ENCODE data around the gene HIF1AN.
"Not testable (repeated sequence)": the region's sequence is repeated elsewhere in the genome, so short reads cannot be mapped to it uniquely, and the experiment has no call there.

HIF1AN gene

DNA sequence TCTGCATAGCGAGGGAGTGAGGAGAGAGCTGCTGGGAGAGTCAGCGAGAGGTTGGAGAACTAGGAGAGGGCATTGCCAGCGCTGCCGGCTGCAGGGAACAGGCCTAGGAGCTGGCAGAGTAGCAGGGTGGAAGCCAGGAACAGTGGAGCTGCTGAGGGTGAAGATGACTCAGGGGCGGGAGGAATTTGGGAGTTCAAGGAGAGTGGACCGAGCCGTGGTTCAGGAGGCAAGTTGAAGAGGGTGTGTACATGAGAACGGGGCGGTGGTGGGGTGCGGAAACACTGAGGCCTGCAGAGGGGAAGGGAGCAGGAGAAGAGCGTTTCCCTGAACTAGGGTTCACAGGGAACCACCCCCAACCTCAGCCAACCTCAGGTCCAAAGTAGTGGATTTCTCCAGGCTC, 31.5 kb downstream of the HIF1AN start:
- no peak for DNase-seq

DNA sequence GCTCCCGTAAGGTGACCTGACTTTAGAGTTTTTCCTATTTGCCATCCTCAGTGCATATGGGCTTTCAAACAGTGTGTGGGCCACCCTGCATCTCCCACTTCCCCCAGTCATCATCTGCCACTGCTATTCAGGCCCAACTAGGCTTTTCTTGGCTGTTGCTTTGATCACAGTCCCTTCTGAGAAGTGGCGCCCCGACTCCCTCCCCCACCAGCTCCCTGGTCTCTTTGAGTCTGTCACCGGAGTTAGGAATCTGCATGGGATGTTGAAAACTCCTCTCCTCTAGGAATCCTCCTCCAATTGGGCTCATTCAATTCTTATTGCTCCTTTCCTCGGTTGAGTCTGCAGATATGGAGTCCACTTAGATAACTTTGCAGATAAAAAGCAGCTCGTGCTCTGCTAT, 32.1 kb downstream of the HIF1AN start:
- DNase-seq = no peak

GRCh38 chr10:100568912-100569311, 33.2 kb downstream of the HIF1AN start:
- DNase-seq = no peak

DNA sequence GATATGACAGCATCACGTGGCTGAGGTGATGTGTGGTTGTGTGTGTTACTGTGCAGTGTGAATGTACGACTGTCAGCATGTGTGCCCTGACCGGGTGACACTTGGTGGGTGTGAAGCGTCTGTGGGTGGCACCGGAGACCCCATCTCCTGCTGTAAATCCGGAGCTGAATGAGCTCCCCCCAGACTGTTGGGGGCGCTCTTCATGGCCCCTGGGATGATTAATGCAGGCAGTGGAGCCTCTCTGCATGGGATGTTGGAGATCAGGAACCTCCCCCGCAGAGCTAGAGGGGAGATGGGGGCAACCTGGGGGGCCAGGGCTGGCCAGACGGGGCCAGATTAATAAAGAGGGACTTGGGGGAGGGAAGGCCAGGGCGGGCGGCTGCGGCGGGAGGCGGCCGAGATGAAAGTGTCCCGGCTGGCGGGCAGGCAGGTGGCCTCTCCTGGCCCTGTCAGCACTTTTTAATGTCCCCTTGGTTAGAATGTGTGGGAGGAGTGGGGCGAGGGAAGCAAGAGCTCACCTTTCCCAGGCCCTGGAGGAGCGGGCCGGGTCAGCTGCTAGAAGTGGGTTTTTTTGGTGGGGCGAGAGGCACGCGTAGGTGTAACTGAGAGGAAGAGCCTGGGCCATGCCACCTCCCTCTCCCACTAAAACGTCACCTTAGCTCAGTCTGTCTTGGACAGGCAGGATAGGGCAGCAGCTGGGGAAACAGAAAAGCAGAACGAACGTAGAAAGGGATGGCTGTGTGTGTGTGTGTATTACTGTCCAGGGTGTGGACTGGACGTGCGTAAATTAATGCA, 34.1 kb downstream of the HIF1AN start:
- peak in 1 of 4 experiments; percentile 23 for DNase-seq

GRCh38 chr10:100570506-100570905, 34.8 kb downstream of the HIF1AN start:
- DNase-seq = no peak

DNA sequence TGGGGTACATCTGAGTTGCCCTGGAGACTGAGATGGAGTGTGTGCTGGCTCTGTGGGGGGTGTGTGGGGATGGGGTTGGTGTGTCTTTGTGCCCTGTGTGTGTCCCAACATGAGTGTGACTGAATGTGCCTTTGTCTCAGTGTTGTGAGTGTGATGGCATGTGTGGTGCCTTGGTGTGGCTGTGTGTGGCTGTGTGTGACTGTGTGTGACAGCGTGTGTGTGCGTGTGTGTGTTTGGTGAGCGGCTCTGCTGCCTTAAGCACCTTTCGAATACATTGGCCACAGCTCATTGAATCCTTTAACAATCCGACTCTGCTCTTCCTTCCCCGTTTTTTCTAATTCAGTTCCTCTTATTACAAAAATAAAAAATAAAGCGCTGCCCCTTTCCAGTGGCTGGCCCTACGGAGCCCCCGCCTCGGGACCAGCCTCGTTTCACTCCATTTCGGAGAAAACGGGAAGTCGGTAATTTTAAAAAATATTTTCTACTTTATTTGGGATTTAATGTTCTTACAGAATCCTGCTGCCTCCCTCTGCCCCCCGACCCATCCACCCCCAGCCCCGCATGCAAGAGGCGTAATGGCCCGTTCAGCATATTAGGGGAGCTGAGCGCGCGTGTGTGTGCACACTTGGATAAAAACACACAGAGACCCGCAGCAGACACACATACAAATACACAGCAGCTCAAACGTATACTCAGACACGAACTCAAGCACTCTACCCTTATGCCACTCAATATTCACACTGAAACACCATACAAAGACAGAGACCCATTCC, 35.5 kb downstream of the HIF1AN start:
- no peak for DNase-seq

GRCh38 chr10:100575146-100575545, 39.4 kb downstream of the HIF1AN start:
- not testable (repeated sequence) for DNase-seq

- no peak for DNase-seq
Measured at GRCh38 chr10:100575585-100576281, 40.0 kb downstream of the HIF1AN start.

DNA sequence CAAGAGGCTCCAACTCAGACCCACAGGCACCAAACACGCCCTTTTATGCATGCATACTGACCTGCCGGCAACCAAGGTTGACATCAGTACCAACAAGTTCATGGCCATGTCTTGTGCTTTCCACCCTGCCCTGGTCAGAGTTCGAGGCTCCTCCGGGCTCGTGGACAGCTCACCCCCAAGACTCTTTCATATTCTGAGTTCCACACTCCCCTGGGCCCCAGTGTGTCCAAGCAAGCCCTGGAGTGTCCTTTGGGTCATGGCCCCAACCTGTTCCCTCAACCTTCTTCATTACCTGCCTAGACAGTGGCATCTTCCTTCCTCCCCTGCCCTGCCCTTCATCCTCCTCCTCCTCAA, 40.5 kb downstream of the HIF1AN start:
- no peak for DNase-seq

GRCh38 chr10:100579261-100580090, 43.7 kb downstream of the HIF1AN start:
- DNase-seq = peak; percentile 16 to 64 (median 45)

DNA sequence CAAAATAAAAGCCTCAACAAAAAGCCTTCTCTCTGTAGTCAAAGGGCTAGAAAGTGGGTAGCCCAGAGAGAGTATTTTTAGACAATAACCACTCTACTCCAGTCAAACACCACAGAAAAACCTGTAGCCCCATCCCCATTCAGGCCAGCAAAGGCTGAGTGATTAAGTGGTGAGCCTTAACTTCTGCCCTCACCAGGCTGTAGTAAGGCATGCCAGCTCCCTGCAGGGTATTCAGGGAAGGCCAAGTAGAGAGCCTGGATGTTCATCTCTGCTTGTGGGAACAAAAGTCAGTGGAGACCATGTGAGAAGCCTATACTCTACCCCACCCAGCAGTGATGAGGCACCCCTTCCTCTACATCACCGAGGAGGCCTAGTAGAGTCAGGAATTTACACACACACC, 51.2 kb downstream of the HIF1AN start:
- no peak for DNase-seq

DNA sequence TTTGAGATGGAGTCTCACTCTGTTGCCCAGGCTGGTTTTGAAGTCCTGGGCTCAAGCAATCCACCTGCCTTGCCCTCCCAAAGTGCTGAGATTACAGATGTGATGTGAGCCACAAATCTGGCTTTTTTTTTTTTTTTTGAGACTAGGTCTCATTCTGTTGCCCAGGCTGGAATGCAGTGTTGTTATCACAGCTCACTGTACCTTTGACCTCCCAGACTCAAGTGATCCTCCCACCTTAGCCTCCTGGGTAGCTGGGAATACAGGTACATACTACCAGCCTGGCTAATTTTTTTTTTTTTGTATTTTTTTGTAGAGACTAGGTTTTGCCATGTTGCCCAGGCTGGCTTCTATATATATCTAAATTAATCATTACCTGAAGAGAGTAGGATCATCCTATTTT, 62.4 kb downstream of the HIF1AN start:
- no peak for DNase-seq

- peak; percentile 25 to 68 (median 61) for DNase-seq
Measured at GRCh38 chr10:100600218-100600617, 64.5 kb downstream of the HIF1AN start.

GRCh38 chr10:100607439-100607838, 71.7 kb downstream of the HIF1AN start:
- no peak for DNase-seq

All from suppressor macrophage (primary cell).